Pancreas (tissue), 10 donors: ENCODE measurements around the gene SLC39A11. TPM values are rescaled to one million over a fixed set of nuclear protein-coding genes. Genes with fewer than 3 reads are reported as not detected.

Source experiments
- ATAC-seq, 4 donors: fragments of 200-7000 bp; cut with Tn5 transposase; one replicate each; pipeline versions ENCODE4 v1.8.0 to v1.9.1; 2020; ENCODE audit warnings: mild to moderate bottlenecking in 4 of 4, moderate library complexity in 4 of 4
- DNase-seq, 6 donors: peaks; one replicate each; pipeline ENCODE4 v3.0.0-alpha.2; 2020
- FAIRE-seq: peaks from 2 replicates; lab custom pipeline; 2012; peaks lifted over from hg19 to GRCh38; lab: Jason Lieb, UNC
- H3K27ac ChIP-seq, 4 donors: fragments of 200-600 bp; sonication (generic); 1 replicate in 3 of 4; 2 replicates in 1 of 4; pipeline versions ENCODE4 v1.5.0 to v1.8.0; 2020
- H3K27me3 ChIP-seq, 4 donors: fragments of 200-600 bp; one replicate each; pipeline ENCODE4 v1.8.0; 2021
- H3K36me3 ChIP-seq, 3 donors: fragments of 200-600 bp; sonication (generic) in 1 of 3; one replicate each; pipeline versions ENCODE4 v1.5.0 to v1.8.0; 2020 to 2021
- H3K4me1 ChIP-seq, 3 donors: fragments of 200-600 bp; one replicate each; pipeline ENCODE4 v1.8.0; 2021
- H3K4me3 ChIP-seq, 4 donors: fragments of 200-600 bp; sonication (generic) in 2 of 4; one replicate each; pipeline versions ENCODE4 v1.5.0 to v1.8.0; 2020 to 2021
- H3K9me3 ChIP-seq, 4 donors: fragments of 200-600 bp; one replicate each; pipeline ENCODE4 v1.8.0; 2021
- WGBS, 2 donors: extraction: QIAGEN DNeasy Blood & Tissue Kit; methylation state at CpG; one replicate each; pipeline ENCODE4 v1.1.7; 2013; 5-methylcytosine and 5-hydroxymethylcytosine counted together
- intact Hi-C, 3 donors: fragments of 100-400 bp; cut with DNase I; formaldehyde crosslinking; loops; one replicate each; pipeline versions ENCODE4 v1.11.1 to v1.14.2; 2022
- polyA plus RNA-seq, 2 donors: library from polyadenylated mRNA; stranded (reverse); fragments of 200-250 nt; gene quantifications; one replicate each; pipeline ENCODE4 v1.2.3, GENCODE V29; 2013
- total RNA-seq, 6 donors: library from RNA; stranded (reverse); fragmentation: NEBNext Ultra II Directional in 4 of 6; extraction: Animal tissue kit (Norgen Biotek cat#: 25700) in 4 of 6; gene quantifications; one replicate each; pipeline versions ENCODE4 v1.2.1 to v1.2.4, GENCODE V29; 2021 to 2023
- TF ChIP-seq, protein P1 (sequence below), 4 donors: fragments of 200-600 bp; sonication (generic) in 3 of 4; IDR thresholded peaks; one replicate each; pipeline versions ENCODE4 v1.5.0 to v1.8.0; 2021; ENCODE audit warnings: antibody characterized with exemption in 4 of 4
- donor health status: healthy with polysubstance abuse.
- donor health status: DM: no; HTN: no; CAD: no; lungs with moderate emphysema.
- donor health status: DM: no; HTN: no; CAD: no.
- donor health status: control.
- donor health status: control.
- donor health status: Bipolar disorder and iron deficiency.
- donor health status: DM: yes; HTN: yes; CAD: no.
- donor health status: DM: no; HTN: no; CAD: no.
- donor health status: DM: no; HTN: no; CAD: no.
- donor health status: DM: yes; HTN: yes; CAD: no.

The SLC39A11 gene
- total and polyA plus RNA-seq, 8 donors, result 7.9 to 32.9 (median 19.9) TPM

DNA sequence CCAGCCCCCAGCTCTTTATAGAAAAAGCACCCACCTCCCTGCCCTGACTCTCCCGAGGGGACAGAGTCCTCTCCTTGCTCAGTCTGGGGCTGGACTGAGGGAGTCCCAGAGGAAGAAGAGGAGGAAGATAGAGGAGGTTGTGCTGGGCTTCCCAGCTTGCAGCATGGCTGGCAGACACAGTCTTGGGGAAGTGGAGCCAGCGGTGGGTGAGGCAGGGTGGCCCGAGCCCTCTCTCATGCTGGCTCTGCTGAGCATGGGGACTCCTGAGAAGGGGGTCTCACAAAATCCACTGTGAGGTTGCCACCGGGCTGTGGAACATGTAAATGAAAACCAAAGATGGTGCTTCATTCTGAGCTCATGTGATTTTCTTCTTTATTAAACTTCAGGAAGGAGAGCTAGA, 398.5 kb downstream of the SLC39A11 start:
- no peak overlapping the region for H3K27ac ChIP-seq
- 94 to 100% methylated on average over 4 of the region's 4 CpGs for WGBS, 2 donors
- TF ChIP-seq, protein P1, sequence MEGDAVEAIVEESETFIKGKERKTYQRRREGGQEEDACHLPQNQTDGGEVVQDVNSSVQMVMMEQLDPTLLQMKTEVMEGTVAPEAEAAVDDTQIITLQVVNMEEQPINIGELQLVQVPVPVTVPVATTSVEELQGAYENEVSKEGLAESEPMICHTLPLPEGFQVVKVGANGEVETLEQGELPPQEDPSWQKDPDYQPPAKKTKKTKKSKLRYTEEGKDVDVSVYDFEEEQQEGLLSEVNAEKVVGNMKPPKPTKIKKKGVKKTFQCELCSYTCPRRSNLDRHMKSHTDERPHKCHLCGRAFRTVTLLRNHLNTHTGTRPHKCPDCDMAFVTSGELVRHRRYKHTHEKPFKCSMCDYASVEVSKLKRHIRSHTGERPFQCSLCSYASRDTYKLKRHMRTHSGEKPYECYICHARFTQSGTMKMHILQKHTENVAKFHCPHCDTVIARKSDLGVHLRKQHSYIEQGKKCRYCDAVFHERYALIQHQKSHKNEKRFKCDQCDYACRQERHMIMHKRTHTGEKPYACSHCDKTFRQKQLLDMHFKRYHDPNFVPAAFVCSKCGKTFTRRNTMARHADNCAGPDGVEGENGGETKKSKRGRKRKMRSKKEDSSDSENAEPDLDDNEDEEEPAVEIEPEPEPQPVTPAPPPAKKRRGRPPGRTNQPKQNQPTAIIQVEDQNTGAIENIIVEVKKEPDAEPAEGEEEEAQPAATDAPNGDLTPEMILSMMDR (IDR thresholded peaks at IDR 0.05), result no peak
- H3K27me3 ChIP-seq, result no peaks in the 10 kb centered on the region
- DNase-seq (no peak), FAIRE-seq (no peak), ATAC-seq (no peak)
- no peak overlapping the region for H3K4me3 ChIP-seq
- no peaks in the 10 kb centered on the region for H3K4me1 ChIP-seq
- intact Hi-C loops, result no loop called here
- no peaks in the 10 kb centered on the region for H3K9me3 ChIP-seq
- no peaks in the 10 kb centered on the region for H3K36me3 ChIP-seq

DNA sequence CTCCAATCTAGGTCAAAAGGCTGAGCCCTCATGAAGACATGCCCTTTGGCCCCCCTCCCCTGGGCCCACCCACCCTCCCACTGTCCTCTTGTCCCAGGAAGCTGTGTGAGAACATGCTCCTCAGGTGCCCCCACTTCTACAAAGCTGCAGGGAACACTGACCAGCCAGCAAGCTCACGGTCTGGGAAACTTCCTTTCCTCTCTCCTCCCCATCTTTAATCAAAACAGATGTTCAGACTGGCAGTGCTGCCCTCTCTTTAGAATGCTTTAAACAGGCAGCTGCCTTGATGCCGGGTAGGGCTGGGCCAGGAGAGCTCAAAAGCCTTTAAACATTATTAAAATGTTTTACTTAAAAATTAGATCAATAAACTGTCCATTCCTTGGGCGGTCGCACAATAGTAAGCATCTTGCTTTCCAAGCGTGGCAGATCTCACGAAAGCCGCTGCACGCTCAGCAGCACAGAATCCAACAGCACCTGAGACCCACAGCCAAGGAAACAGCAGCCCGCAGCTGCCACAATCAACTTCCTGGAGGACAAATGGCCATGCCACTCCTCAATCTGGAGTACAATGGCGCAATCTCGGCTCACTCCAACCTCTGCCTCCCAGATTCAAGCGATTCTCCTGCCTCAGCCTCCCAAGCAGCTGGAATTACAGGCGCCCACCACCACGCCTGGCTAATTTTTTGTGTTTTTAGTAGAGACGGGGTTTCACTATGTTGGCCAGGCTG, 399.2 kb downstream of the SLC39A11 start:
- no peaks in the 10 kb centered on the region for H3K27me3 ChIP-seq
- no peaks in the 10 kb centered on the region for H3K4me1 ChIP-seq
- DNase-seq, result no peak
- H3K9me3 ChIP-seq, result no peaks in the 10 kb centered on the region
- FAIRE-seq, result no peak
- H3K27ac ChIP-seq, result no peak overlapping the region
- no peaks in the 10 kb centered on the region for H3K36me3 ChIP-seq
- ATAC-seq, result no peak
- TF ChIP-seq, protein P1 (IDR thresholded peaks at IDR 0.05), result no peak
- 95 to 97% methylated on average over 15 of the region's 15 CpGs for WGBS, 2 donors
- intact Hi-C loops, result no loop called here
- H3K4me3 ChIP-seq, result no peak overlapping the region

DNA sequence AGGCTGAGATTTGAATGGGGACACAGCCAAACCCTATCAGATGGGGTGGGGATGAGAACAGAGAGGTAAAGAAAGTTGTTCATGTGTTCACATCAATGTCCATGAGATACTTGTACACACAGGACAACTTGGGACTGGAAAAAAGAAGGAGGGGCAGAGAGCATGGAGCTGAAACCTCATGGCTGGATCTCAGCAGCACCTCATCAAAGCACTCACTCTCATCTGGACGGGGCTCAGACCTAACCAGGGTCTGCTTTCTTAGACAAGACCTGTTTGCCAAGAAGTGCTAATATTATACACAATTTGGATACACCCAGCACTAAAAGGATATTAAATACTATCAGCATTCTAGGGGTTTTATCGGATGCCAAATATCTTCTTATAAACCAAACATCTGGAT, 399.8 kb downstream of the SLC39A11 start:
- Histone ChIP-seq H3K4me3 (no peak overlapping the region), H3K36me3 (no peaks in the 10 kb centered on the region), H3K4me1 (no peaks in the 10 kb centered on the region), H3K9me3 (no peaks in the 10 kb centered on the region), H3K27ac (no peak overlapping the region), H3K27me3 (no peaks in the 10 kb centered on the region)
- DNase-seq, result no peak
- TF ChIP-seq, protein P1 (IDR thresholded peaks at IDR 0.05), result no peak
- no peak for FAIRE-seq
- 88 to 92% methylated on average over 2 of the region's 2 CpGs for WGBS, 2 donors
- no peak for ATAC-seq
- intact Hi-C loops, result no loop called here

DNA sequence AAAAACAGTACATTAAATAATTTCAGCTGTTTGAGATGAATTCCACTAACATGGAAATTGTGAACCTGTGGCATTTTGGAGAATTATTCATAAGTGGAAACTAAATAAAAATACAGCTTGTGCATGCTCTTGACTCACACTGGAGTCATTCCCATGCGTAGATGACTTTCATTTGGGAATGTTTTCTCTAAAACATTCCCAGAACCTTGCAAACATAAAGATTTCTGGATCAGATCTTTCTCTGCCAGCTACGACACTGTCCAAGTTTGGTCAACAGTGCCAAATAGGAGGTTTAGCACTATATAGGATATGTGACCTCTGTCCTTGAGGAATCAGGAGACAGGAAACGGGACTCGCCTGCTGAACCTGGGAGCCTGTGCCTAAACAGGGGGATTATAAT, 400.9 kb downstream of the SLC39A11 start:
- WGBS, 2 donors, result 71 to 97% methylated on average over 4 of the region's 4 CpGs
- FAIRE-seq, result no peak
- DNase-seq, result no peak
- Histone ChIP-seq H3K36me3 (no peaks in the 10 kb centered on the region), H3K4me3 (no peak overlapping the region), H3K4me1 (no peaks in the 10 kb centered on the region), H3K27ac (no peak overlapping the region), H3K9me3 (no peaks in the 10 kb centered on the region), H3K27me3 (no peaks in the 10 kb centered on the region)
- TF ChIP-seq, protein P1 (IDR thresholded peaks at IDR 0.05), result no peak
- intact Hi-C loops, result no loop called here
- no peak for ATAC-seq

DNA sequence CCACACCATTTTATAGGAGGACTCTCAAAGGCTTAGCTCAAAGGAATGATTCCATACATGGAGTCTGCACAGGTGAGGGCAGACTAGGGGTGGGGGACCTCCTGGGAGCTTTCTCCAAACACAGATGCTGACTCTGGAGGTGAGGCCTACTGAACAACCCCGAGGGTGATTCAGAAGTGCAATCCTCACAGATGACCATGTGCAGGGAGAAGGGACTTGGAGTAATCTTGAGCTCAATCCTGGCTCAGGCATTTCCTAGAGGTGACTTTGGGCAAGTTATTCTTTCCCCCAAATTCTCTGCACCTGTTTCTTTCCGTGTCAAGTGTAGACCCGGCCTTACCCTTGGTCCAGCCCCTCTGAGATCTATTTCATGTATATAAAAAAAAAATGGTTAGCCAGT, 401.5 kb downstream of the SLC39A11 start:
- WGBS, 2 donors, result 91% methylated on average over 3 of the region's 3 CpGs
- TF ChIP-seq, protein P1 (IDR thresholded peaks at IDR 0.05), result no peak
- Histone ChIP-seq H3K4me1 (no peaks in the 10 kb centered on the region), H3K36me3 (no peaks in the 10 kb centered on the region), H3K4me3 (no peak overlapping the region), H3K9me3 (no peaks in the 10 kb centered on the region), H3K27ac (no peak overlapping the region), H3K27me3 (no peaks in the 10 kb centered on the region)
- DNase-seq (no peak), FAIRE-seq (no peak), ATAC-seq (no peak)
- intact Hi-C loops, result no loop called here
